ENCODE measurements around the gene BTK.

BTK gene

DNA sequence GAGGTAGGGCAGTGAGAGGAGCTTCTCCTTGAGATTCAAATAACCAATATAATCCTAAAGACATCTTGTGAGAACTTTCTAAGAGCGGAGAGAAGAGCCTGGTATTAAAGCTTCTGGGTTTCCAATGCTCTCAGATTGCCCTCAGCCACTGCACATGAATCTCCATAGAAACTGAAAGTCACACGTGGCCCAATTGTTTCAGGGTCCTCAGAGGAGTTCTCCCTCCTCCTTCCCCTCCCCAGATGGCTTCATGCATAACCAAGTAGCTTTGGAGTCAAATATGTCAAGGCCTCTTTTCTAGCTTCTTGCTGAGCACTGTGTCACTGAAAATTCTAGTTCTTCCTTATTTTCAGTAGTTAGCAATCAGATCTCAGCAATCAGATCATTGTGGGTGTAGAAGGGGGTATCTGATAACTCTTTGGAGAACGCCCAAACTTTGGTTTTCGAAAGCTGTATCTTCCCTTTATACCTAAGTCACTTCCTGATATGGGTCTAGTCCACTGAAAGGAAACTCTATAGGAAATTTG, 2.2 kb downstream of the BTK start:
- no peak overlapping the region for H3K9ac ChIP-seq (ENCODE audit: low read depth, low read length)
- H3K4me1 ChIP-seq (ENCODE audit: insufficient read depth, low read length): peaks cover 4% of the 10 kb centered on the region; the same call in 1 of the 2 replicates
- no peaks in the 10 kb centered on the region for H3K36me3 ChIP-seq (ENCODE audit: insufficient read depth, low read length)
- no peaks in the 10 kb centered on the region for H3K9me3 ChIP-seq (ENCODE audit: control insufficient read depth, insufficient read depth, low read length)

DNA sequence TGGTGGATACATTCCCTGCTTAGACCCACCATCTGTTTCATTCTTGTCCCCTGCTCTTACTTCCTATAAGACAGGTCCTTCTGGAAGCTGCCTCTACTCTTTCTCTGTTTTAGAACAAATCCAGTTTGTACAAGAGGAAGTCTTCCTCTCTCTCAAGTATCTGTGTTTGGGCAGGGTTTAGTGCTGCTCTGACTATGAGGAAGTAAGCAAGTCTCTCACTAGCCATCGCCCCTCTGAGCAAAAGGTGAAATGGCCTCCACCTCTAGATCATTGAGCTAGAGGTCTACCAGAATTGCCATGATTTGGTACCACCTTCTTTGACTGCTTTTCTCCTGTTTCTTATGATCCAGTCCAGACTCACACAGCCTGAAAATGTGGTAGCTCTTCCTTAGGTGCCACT, 8.4 kb downstream of the BTK start:
- no peaks in the 10 kb centered on the region for H3K9me3 ChIP-seq (ENCODE audit: control insufficient read depth, insufficient read depth, low read length)
- no peak overlapping the region for H3K9ac ChIP-seq (ENCODE audit: low read depth, low read length)
- H3K4me1 ChIP-seq (ENCODE audit: insufficient read depth, low read length): no peaks in the 10 kb centered on the region
- no peaks in the 10 kb centered on the region for H3K36me3 ChIP-seq (ENCODE audit: insufficient read depth, low read length)

DNA sequence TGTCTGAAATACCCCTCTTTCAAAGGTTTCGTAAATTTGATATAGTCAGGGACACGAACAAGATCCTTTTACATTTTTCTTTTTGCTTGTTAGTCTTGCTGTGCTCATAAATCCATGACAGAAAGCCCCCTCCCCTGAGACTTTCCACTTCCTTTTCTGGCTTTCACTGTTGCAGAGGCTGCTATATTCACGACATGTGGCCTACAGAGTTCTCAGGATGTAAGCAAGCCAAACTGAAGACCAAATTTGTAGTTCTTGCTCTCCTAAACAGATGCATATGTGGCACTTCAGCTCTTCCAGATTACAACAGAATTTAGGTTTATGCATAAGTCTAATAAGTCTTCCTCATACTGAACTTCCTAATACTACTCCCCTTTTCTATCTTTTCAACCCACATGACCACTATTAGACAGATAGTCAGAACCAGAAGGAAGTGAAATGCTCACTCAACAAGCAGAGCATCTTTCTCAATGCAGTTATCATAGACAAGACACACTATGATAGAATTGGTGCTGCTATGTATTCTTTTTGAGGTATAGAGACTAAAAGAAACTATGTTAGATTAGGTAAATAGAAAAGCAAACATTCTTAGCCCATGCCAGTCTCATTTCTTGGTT, 15.0 kb downstream of the BTK start:
- Histone ChIP-seq H3K9me3 (ENCODE audit: control insufficient read depth, insufficient read depth, low read length) (no peaks in the 10 kb centered on the region), H3K9ac (ENCODE audit: low read depth, low read length) (no peak overlapping the region), H3K36me3 (ENCODE audit: insufficient read depth, low read length) (no peaks in the 10 kb centered on the region), H3K4me1 (ENCODE audit: insufficient read depth, low read length) (no peaks in the 10 kb centered on the region)

- H3K9ac ChIP-seq (ENCODE audit: low read depth, low read length): no peak overlapping the region
- no peaks in the 10 kb centered on the region for H3K4me1 ChIP-seq (ENCODE audit: insufficient read depth, low read length)
- H3K9me3 ChIP-seq (ENCODE audit: control insufficient read depth, insufficient read depth, low read length): no peaks in the 10 kb centered on the region
- H3K36me3 ChIP-seq (ENCODE audit: insufficient read depth, low read length): no peaks in the 10 kb centered on the region
These were observed 16.3 kb downstream of the BTK start for GRCh38 chrX:101369687-101370086.

GRCh38 chrX:101368800-101369199, 17.2 kb downstream of the BTK start:
- Histone ChIP-seq H3K9ac (ENCODE audit: low read depth, low read length) (no peak overlapping the region), H3K9me3 (ENCODE audit: control insufficient read depth, insufficient read depth, low read length) (no peaks in the 10 kb centered on the region), H3K36me3 (ENCODE audit: insufficient read depth, low read length) (no peaks in the 10 kb centered on the region), H3K4me1 (ENCODE audit: insufficient read depth, low read length) (no peaks in the 10 kb centered on the region)

- Histone ChIP-seq H3K9ac (ENCODE audit: low read depth, low read length) (no peak overlapping the region), H3K4me1 (ENCODE audit: insufficient read depth, low read length) (no peaks in the 10 kb centered on the region), H3K9me3 (ENCODE audit: control insufficient read depth, insufficient read depth, low read length) (no peaks in the 10 kb centered on the region), H3K36me3 (ENCODE audit: insufficient read depth, low read length) (no peaks in the 10 kb centered on the region)
These were observed 20.6 kb downstream of the BTK start for GRCh38 chrX:101365301-101365795.

GRCh38 chrX:101362757-101363156, 23.2 kb downstream of the BTK start:
- H3K9me3 ChIP-seq (ENCODE audit: control insufficient read depth, insufficient read depth, low read length): no peaks in the 10 kb centered on the region
- no peaks in the 10 kb centered on the region for H3K4me1 ChIP-seq (ENCODE audit: insufficient read depth, low read length)
- no peak overlapping the region for H3K9ac ChIP-seq (ENCODE audit: low read depth, low read length)
- H3K36me3 ChIP-seq (ENCODE audit: insufficient read depth, low read length): no peaks in the 10 kb centered on the region

- no peak overlapping the region for H3K9ac ChIP-seq (ENCODE audit: low read depth, low read length)
- H3K36me3 ChIP-seq (ENCODE audit: insufficient read depth, low read length): no peaks in the 10 kb centered on the region
- no peaks in the 10 kb centered on the region for H3K4me1 ChIP-seq (ENCODE audit: insufficient read depth, low read length)
- H3K9me3 ChIP-seq (ENCODE audit: control insufficient read depth, insufficient read depth, low read length): no peaks in the 10 kb centered on the region
These were observed 23.9 kb downstream of the BTK start for GRCh38 chrX:101362116-101362515.

DNA sequence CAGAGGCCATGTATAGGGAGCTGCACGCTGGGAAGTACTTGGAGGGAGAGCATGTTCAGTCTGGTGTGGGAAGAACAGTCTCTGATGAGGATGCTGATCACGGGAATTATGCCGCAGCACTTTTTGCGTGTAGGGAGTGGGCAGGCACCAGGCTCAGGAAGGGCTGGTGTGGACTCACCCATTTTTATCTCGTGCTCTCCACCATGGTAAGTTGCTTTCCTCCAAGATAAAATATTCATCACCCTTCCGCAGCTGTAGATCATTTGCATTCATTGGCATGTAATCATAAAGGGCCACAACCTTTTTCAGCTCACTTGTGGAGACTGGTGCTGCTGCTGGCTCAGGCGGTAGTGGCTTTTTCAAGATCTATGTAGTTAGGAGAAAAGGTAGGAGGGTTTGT, 25.6 kb downstream of the BTK start:
- no peaks in the 10 kb centered on the region for H3K36me3 ChIP-seq (ENCODE audit: insufficient read depth, low read length)
- H3K9me3 ChIP-seq (ENCODE audit: control insufficient read depth, insufficient read depth, low read length): no peaks in the 10 kb centered on the region
- H3K4me1 ChIP-seq (ENCODE audit: insufficient read depth, low read length): no peaks in the 10 kb centered on the region
- no peak overlapping the region for H3K9ac ChIP-seq (ENCODE audit: low read depth, low read length)

DNA sequence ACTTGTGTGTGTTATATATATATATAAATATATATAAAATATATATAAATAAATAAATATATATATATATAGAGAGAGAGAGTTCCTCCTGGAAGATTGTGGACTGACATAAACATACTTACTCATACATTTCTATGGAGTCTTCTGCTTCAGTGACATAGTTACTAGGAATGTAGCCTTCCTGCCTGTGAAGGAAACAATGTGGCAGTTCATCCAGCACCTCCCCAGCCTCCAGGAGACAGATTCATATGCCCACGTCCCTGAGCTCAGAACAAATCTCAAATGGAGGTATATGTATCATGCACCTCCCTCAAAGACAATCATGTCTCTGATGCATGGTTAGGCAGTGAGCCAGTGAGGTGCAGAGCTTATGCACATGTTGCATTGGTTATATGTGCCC, 26.0 kb downstream of the BTK start:
- Histone ChIP-seq H3K36me3 (ENCODE audit: insufficient read depth, low read length) (no peaks in the 10 kb centered on the region), H3K9ac (ENCODE audit: low read depth, low read length) (no peak overlapping the region), H3K4me1 (ENCODE audit: insufficient read depth, low read length) (no peaks in the 10 kb centered on the region), H3K9me3 (ENCODE audit: control insufficient read depth, insufficient read depth, low read length) (no peaks in the 10 kb centered on the region)

- H3K9ac ChIP-seq (ENCODE audit: low read depth, low read length): no peak overlapping the region
- H3K9me3 ChIP-seq (ENCODE audit: control insufficient read depth, insufficient read depth, low read length): no peaks in the 10 kb centered on the region
- H3K4me1 ChIP-seq (ENCODE audit: insufficient read depth, low read length): no peaks in the 10 kb centered on the region
- H3K36me3 ChIP-seq (ENCODE audit: insufficient read depth, low read length): no peaks in the 10 kb centered on the region
These were observed 28.7 kb downstream of the BTK start for GRCh38 chrX:101357166-101357795.

GRCh38 chrX:101349193-101349562, 36.8 kb downstream of the BTK start:
- peak overlapping the region; percentile 77 for H3K9ac ChIP-seq (ENCODE audit: low read depth, low read length)
- no peaks in the 10 kb centered on the region for H3K9me3 ChIP-seq (ENCODE audit: control insufficient read depth, insufficient read depth, low read length)
- H3K4me1 ChIP-seq (ENCODE audit: insufficient read depth, low read length): no peaks in the 10 kb centered on the region; the same call in 1 of the 2 replicates
- H3K36me3 ChIP-seq (ENCODE audit: insufficient read depth, low read length): no peaks in the 10 kb centered on the region

- peak within 1 kb of the TSS; percentile 77 for H3K9ac ChIP-seq (ENCODE audit: low read depth, low read length)
- no peaks in the 10 kb centered on the region for H3K9me3 ChIP-seq (ENCODE audit: control insufficient read depth, insufficient read depth, low read length)
- no peaks in the 10 kb centered on the region; the same call in 1 of the 2 replicates for H3K4me1 ChIP-seq (ENCODE audit: insufficient read depth, low read length)
- H3K36me3 ChIP-seq (ENCODE audit: insufficient read depth, low read length): no peaks in the 10 kb centered on the region
These were observed 37.4 kb downstream of the BTK start, which contains the start of gene TIMM8A for GRCh38 chrX:101348452-101349192. Gene TIMM8A (minus strand): TSS chrX:101348742. CDS start chrX:101348664, 78 bp downstream.

DNA sequence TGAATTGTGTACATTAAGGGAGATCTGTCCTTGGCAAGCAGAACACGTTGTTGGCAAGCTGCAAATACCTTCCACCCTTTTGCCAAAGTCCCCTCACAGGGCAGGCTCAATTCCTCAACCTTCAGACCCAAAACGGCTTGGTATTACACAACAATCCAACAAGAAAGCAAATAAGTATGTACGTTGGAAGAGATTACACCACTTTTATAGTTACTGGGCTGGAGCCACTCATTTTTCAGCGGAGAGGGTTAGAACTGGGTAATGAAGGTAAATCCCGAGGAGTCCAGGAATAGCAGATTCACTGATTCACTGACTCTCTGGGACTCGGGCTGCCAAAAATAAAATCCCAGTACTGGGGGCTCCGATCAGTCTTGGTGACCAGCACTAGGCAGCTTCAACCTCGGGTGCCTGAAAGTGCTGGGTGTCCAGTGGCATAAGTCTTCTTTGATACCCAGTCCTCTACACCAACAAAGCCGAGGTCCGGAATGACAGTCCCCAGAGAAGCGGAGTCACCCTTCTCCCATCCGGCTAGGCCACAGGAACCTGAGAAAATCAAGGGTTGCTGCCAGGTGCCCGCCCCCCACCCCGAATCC, 38.0 kb downstream of the BTK start:
- Histone ChIP-seq H3K9ac (ENCODE audit: low read depth, low read length) (peak overlapping the region; percentile 77), H3K9me3 (ENCODE audit: control insufficient read depth, insufficient read depth, low read length) (no peaks in the 10 kb centered on the region), H3K36me3 (ENCODE audit: insufficient read depth, low read length) (no peaks in the 10 kb centered on the region), H3K4me1 (ENCODE audit: insufficient read depth, low read length) (no peaks in the 10 kb centered on the region; the same call in 1 of the 2 replicates)

Data from ES-I3 (cell line).